HepG2 (cell line): Measurements from ENCODE around the gene NSMCE3.

Source experiments
- EZH2 ChIP-seq: conservative IDR thresholded peaks from 2 replicates; pipeline ENCODE4 v1.6.1; 2012; ENCODE audit warnings: mild to moderate bottlenecking, low read depth, low read length, moderate library complexity
- ZNF3 ChIP-seq: IDR thresholded peaks from 2 replicates; pipeline ENCODE4 v1.7.0; 2017; ENCODE audit warnings: inconsistent platforms
- ZNF746 ChIP-seq: sonication (generic); formaldehyde crosslinking; IDR thresholded peaks from 2 replicates; pipeline ENCODE4 v1.8.0; 2022; ENCODE audit warnings: mild to moderate bottlenecking, missing genetic modification reagents
- ZSCAN29 ChIP-seq: sonication (generic); formaldehyde crosslinking; conservative IDR thresholded peaks from 2 replicates; pipeline ENCODE4 v1.4.0; 2020; ENCODE audit warnings: mild to moderate bottlenecking, missing genetic modification reagents
- TF ChIP-seq, protein P1 (sequence below): sonication (generic); formaldehyde crosslinking; IDR thresholded peaks from 2 replicates; pipeline ENCODE4 v1.4.0; 2020; ENCODE audit warnings: missing genetic modification reagents
- TF ChIP-seq, protein P2 (sequence below): sonication (generic); formaldehyde crosslinking; IDR thresholded peaks from 2 replicates; pipeline ENCODE4 v1.5.1; 2020; ENCODE audit warnings: mild to moderate bottlenecking, missing genetic modification reagents, moderate library complexity

DNA sequence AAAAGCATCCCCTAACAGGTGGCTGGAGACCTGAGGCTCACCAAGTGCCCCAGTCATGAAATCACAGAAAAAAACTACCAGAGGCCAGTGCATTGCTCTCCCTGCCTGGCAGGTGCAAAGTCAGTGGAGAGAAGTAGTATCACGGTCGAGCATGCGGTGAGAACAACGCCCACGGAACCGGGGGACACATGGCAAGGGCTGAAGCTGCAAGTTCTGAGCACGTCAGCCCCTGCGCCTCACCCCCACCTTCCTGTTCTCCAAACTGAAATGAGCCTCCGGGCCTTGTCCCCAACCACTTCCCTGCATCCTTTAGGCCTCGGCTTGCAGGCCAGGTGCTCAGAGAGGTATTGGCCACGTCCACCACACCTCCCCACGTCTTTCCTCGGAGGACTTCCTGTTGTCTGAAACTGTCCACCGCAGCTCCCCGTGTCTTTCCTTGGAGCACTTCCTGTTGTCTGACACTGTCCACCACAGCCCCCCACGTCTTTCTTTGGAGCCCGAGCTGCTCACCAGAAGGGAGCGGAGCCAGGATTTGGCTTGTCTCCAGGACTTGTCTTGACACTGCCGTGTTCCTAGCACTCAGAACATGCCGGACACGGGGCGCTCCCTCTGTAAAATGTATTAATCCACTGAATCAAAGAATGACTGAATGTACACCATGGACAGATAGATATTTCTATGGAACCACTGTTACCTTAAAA, 43.9 kb downstream of the NSMCE3 start:
- TF ChIP-seq EZH2 = no peak
- TF ChIP-seq, protein P1, sequence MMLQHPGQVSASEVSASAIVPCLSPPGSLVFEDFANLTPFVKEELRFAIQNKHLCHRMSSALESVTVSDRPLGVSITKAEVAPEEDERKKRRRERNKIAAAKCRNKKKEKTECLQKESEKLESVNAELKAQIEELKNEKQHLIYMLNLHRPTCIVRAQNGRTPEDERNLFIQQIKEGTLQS (CRISPR knock-in tag) = no peak
- TF ChIP-seq ZNF746 (CRISPR knock-in tag) = no peak
- no peak for TF ChIP-seq ZNF3 (CRISPR knock-in tag)
- TF ChIP-seq, protein P2, sequence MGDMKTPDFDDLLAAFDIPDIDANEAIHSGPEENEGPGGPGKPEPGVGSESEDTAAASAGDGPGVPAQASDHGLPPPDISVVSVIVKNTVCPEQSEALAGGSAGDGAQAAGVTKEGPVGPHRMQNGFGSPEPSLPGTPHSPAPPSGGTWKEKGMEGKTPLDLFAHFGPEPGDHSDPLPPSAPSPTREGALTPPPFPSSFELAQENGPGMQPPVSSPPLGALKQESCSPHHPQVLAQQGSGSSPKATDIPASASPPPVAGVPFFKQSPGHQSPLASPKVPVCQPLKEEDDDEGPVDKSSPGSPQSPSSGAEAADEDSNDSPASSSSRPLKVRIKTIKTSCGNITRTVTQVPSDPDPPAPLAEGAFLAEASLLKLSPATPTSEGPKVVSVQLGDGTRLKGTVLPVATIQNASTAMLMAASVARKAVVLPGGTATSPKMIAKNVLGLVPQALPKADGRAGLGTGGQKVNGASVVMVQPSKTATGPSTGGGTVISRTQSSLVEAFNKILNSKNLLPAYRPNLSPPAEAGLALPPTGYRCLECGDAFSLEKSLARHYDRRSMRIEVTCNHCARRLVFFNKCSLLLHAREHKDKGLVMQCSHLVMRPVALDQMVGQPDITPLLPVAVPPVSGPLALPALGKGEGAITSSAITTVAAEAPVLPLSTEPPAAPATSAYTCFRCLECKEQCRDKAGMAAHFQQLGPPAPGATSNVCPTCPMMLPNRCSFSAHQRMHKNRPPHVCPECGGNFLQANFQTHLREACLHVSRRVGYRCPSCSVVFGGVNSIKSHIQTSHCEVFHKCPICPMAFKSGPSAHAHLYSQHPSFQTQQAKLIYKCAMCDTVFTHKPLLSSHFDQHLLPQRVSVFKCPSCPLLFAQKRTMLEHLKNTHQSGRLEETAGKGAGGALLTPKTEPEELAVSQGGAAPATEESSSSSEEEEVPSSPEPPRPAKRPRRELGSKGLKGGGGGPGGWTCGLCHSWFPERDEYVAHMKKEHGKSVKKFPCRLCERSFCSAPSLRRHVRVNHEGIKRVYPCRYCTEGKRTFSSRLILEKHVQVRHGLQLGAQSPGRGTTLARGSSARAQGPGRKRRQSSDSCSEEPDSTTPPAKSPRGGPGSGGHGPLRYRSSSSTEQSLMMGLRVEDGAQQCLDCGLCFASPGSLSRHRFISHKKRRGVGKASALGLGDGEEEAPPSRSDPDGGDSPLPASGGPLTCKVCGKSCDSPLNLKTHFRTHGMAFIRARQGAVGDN = no peak
- TF ChIP-seq ZSCAN29 (CRISPR knock-in tag) = no peak
